HepG2 (cell line): ENCODE measurements around the gene RBM14. TPM values are rescaled to one million over a fixed set of nuclear protein-coding genes. Genes with fewer than 3 reads are reported as not detected.

Experiments used
- FOXJ3 ChIP-seq: sonication (generic); formaldehyde crosslinking; IDR thresholded peaks from 2 replicates; pipeline ENCODE4 v1.4.0; 2020; ENCODE audit warnings: missing genetic modification reagents, mild to moderate bottlenecking, borderline replicate concordance
- GFI1 ChIP-seq: sonication (generic); formaldehyde crosslinking; IDR thresholded peaks from 2 replicates; pipeline ENCODE4 v1.5.0; 2020; ENCODE audit warnings: missing genetic modification reagents, mild to moderate bottlenecking, borderline replicate concordance
- KAT7 ChIP-seq: IDR thresholded peaks from 2 replicates; pipeline ENCODE4 v1.6.1; 2018; ENCODE audit warnings: borderline replicate concordance, missing compliant biosample characterization
- KDM3A ChIP-seq: IDR thresholded peaks from 2 replicates; pipeline ENCODE4 v1.6.1; 2018; ENCODE audit warnings: low read depth, missing compliant biosample characterization
- ZMYM2 ChIP-seq: sonication (generic); formaldehyde crosslinking; IDR thresholded peaks from 2 replicates; pipeline ENCODE4 v1.8.0; 2022; ENCODE audit warnings: mild to moderate bottlenecking, missing genetic modification reagents
- ZNF318 ChIP-seq: sonication (generic); formaldehyde crosslinking; IDR thresholded peaks from 2 replicates; pipeline ENCODE4 v1.4.0; 2020; ENCODE audit warnings: mild to moderate bottlenecking, missing genetic modification reagents
- ZNF558 ChIP-seq: sonication (generic); formaldehyde crosslinking; IDR thresholded peaks from 2 replicates; pipeline ENCODE4 v1.9.0; 2022; ENCODE audit warnings: mild to moderate bottlenecking, missing genetic modification reagents, borderline replicate concordance
- ZNF580 ChIP-seq: IDR thresholded peaks from 2 replicates; pipeline ENCODE4 v1.6.1; 2016; ENCODE audit warnings: low read depth, borderline replicate concordance
- ZNF644 ChIP-seq: IDR thresholded peaks from 2 replicates; pipeline ENCODE4 v1.6.1; 2016; ENCODE audit warnings: low read depth
- ZNF747 ChIP-seq: sonication (generic); formaldehyde crosslinking; IDR thresholded peaks from 2 replicates; pipeline ENCODE4 v1.8.1; 2023; ENCODE audit warnings: missing genetic modification reagents, mild to moderate bottlenecking, borderline replicate concordance
- ZNF772 ChIP-seq: sonication (generic); formaldehyde crosslinking; IDR thresholded peaks from 2 replicates; pipeline ENCODE4 v1.5.0; 2020; ENCODE audit warnings: mild to moderate bottlenecking, missing genetic modification reagents
- ZSCAN20 ChIP-seq: sonication (generic); formaldehyde crosslinking; IDR thresholded peaks from 2 replicates; pipeline ENCODE4 v1.4.0; 2020; ENCODE audit warnings: missing genetic modification reagents, mild to moderate bottlenecking, borderline replicate concordance
- ZZZ3 ChIP-seq: sonication (generic); formaldehyde crosslinking; IDR thresholded peaks from 2 replicates; pipeline ENCODE4 v1.4.0; 2020; ENCODE audit warnings: missing genetic modification reagents, mild to moderate bottlenecking, borderline replicate concordance
- polyA plus RNA-seq, 8 experiments: library from polyadenylated mRNA; depleted of rRNA in 3 of 8; stranded (reverse) in 7 of 8; unstranded in 1 of 8; fragments of >200 nt; fragmentation: Illumina TruSeq in 4 of 8; extraction: Trizol in 4 of 8; gene quantifications; 2 replicates each; pipeline versions ENCODE4 v1.2.1 to v1.2.3, GENCODE V29; 2011 to 2016; ENCODE audit warnings: low read depth in 4 of 8, missing spikeins in 1 of 8, mixed read lengths in 1 of 8; ENCODE audit not compliant: insufficient read depth in 1 of 8
- total RNA-seq, 5 experiments: library from RNA; depleted of rRNA; stranded (reverse); fragments of >200 nt; fragmentation: Illumina TruSeq; extraction: Trizol; gene quantifications; 2 replicates each; pipeline ENCODE4 v1.2.3, GENCODE V29; 2016; ENCODE audit warnings: low read depth in 1 of 5
- TF ChIP-seq, protein P1 (sequence below): sonication (generic); formaldehyde crosslinking; IDR thresholded peaks from 2 replicates; pipeline ENCODE4 v1.9.0; 2022; ENCODE audit warnings: low read depth, missing genetic modification reagents
- TF ChIP-seq, protein P2 (sequence below): sonication (generic); formaldehyde crosslinking; IDR thresholded peaks from 2 replicates; pipeline ENCODE4 v1.5.1; 2020; ENCODE audit warnings: missing genetic modification reagents, mild to moderate bottlenecking, borderline replicate concordance

Gene RBM14
- total and polyA plus RNA-seq, 2 of the 13 experiments (the other 11 are each of a cell fraction or from before 2014, with no cell fraction given): 12.7 to 44.1 TPM

DNA sequence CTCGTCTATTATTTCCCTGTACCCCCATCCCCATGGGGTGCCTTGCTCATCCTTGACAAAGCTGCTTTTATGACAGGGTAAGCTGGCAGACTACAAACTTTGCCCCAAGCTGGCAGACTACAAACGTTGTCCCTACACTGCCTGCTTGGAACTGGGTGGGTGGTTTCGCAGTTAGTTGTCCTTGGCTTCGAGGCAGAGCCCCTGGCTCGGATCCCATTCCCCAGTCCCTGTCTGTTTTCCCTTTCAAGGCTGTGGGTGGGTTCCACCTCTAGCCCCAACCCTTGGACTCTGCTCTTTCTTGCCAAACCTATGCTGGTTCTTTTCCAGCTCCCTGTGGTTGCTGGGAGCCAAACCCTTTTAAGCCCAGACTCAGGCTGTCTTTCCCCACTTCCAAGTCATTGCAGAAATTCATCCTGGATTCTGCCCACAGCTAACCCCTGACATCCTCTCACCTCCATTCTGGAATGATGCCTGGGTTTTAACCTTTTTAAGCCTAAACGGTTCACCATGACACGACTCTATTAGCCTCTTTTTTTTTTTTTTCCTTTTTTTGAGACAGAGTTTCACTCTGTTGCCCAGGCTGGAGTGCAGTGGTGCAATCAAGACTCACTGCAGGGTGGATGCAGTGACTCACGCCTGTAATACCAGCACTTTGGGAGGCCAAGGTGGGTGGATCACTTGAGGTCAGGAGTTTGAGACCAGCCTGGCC, 9.2 kb upstream of the RBM14 start (continued):
- no peak for TF ChIP-seq ZNF318 (CRISPR knock-in tag)
- no peak for TF ChIP-seq KAT7 (CRISPR knock-in tag)
- TF ChIP-seq ZMYM2 (CRISPR knock-in tag): 0 out of 2 replicates have a peak, but pooled peaks have one; percentile 66
- TF ChIP-seq ZNF772: no peak
- TF ChIP-seq ZSCAN20: no peak
- peak; percentile 46; the same call in 1 of the 2 replicates for TF ChIP-seq ZNF580 (CRISPR knock-in tag)
- peak; percentile 55; the same call in 1 of the 2 replicates for TF ChIP-seq ZNF644 (CRISPR knock-in tag)
- TF ChIP-seq, protein P1, sequence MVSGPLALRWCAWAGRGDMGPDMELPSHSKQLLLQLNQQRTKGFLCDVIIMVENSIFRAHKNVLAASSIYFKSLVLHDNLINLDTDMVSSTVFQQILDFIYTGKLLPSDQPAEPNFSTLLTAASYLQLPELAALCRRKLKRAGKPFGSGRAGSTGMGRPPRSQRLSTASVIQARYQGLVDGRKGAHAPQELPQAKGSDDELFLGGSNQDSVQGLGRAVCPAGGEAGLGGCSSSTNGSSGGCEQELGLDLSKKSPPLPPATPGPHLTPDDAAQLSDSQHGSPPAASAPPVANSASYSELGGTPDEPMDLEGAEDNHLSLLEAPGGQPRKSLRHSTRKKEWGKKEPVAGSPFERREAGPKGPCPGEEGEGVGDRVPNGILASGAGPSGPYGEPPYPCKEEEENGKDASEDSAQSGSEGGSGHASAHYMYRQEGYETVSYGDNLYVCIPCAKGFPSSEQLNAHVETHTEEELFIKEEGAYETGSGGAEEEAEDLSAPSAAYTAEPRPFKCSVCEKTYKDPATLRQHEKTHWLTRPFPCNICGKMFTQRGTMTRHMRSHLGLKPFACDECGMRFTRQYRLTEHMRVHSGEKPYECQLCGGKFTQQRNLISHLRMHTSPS: peak; percentile 76
- TF ChIP-seq FOXJ3 (CRISPR knock-in tag): no peak
- TF ChIP-seq, protein P2, sequence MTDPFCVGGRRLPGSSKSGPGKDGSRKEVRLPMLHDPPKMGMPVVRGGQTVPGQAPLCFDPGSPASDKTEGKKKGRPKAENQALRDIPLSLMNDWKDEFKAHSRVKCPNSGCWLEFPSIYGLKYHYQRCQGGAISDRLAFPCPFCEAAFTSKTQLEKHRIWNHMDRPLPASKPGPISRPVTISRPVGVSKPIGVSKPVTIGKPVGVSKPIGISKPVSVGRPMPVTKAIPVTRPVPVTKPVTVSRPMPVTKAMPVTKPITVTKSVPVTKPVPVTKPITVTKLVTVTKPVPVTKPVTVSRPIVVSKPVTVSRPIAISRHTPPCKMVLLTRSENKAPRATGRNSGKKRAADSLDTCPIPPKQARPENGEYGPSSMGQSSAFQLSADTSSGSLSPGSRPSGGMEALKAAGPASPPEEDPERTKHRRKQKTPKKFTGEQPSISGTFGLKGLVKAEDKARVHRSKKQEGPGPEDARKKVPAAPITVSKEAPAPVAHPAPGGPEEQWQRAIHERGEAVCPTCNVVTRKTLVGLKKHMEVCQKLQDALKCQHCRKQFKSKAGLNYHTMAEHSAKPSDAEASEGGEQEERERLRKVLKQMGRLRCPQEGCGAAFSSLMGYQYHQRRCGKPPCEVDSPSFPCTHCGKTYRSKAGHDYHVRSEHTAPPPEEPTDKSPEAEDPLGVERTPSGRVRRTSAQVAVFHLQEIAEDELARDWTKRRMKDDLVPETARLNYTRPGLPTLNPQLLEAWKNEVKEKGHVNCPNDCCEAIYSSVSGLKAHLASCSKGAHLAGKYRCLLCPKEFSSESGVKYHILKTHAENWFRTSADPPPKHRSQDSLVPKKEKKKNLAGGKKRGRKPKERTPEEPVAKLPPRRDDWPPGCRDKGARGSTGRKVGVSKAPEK (CRISPR knock-in tag): no peak
- TF ChIP-seq ZNF558 (CRISPR knock-in tag): 0 out of 2 replicates have a peak, but pooled peaks have one; percentile 41
- TF ChIP-seq ZZZ3 (CRISPR knock-in tag): no peak
- no peak for TF ChIP-seq KDM3A (CRISPR knock-in tag)
- TF ChIP-seq ZNF747: no peak
- no peak for TF ChIP-seq GFI1 (CRISPR knock-in tag)
